ENCODE measurements around the gene YBX1.
"Not testable (repeated sequence)": the region's sequence is repeated elsewhere in the genome, so short reads cannot be mapped to it uniquely, and the experiment has no call there.

The YBX1 gene

GRCh38 chr1:42748021-42748420, 65.8 kb downstream of the YBX1 start:
- DNase-seq (ENCODE audit: low read depth in 2 of 2), result no peak

GRCh38 chr1:42748461-42749410, 66.5 kb downstream of the YBX1 start:
- DNase-seq (ENCODE audit: low read depth in 2 of 2), result no peak

GRCh38 chr1:42750041-42750440, 67.8 kb downstream of the YBX1 start:
- no peak for DNase-seq (ENCODE audit: low read depth in 2 of 2)

GRCh38 chr1:42751511-42752070, 69.4 kb downstream of the YBX1 start:
- DNase-seq (ENCODE audit: low read depth in 2 of 2), result not testable (repeated sequence)

GRCh38 chr1:42752284-42752683, 70.1 kb downstream of the YBX1 start:
- no peak for DNase-seq (ENCODE audit: low read depth in 2 of 2)

GRCh38 chr1:42753070-42753469, 70.9 kb downstream of the YBX1 start:
- DNase-seq (ENCODE audit: low read depth in 2 of 2), result no peak

All from stimulated activated CD4-positive, alpha-beta T cell treated with anti-CD3 and anti-CD28 coated beads, Interleukin-1b, Interleukin-23, amount 100 ng/mL, for 1 hour (primary cell).